Large intestine (tissue), 12 donors: ENCODE data around the gene PIK3C2B. TPM values are rescaled to one million over a fixed set of nuclear protein-coding genes. Genes with fewer than 3 reads are reported as not detected.

Experiments used
- DNase-seq, 2 donors: peaks; one replicate each; pipeline versions ENCODE4 v3.0.0 to v3.0.0-alpha.2; 2013
- H3K27ac ChIP-seq: one replicate; pipeline ENCODE4 v1.5.1; 2013; ENCODE audit warnings: low read length
- H3K27me3 ChIP-seq: 2 replicates; pipeline ENCODE4 v1.6.1; 2013; ENCODE audit warnings: low read length; ENCODE audit not compliant: control insufficient read depth, insufficient read depth
- H3K36me3 ChIP-seq: 2 replicates; pipeline ENCODE4 v1.6.1; 2013; ENCODE audit warnings: low read length; ENCODE audit not compliant: control insufficient read depth, insufficient read depth
- H3K4me1 ChIP-seq: one replicate; pipeline ENCODE4 v1.6.1; 2013; ENCODE audit warnings: low read length; ENCODE audit not compliant: control insufficient read depth, insufficient read depth
- H3K4me3 ChIP-seq: one replicate; pipeline ENCODE4 v1.5.1; 2013; ENCODE audit warnings: low read length
- H3K9me3 ChIP-seq: one replicate; pipeline ENCODE4 v1.6.1; 2013; ENCODE audit warnings: mild to moderate bottlenecking, low read depth, low read length, moderate library complexity; ENCODE audit not compliant: control insufficient read depth
- WGBS: methylation state at CpG from one replicate; pipeline ENCODE4 v1.1.5; 2013; ENCODE audit warnings: low lambda C conversion rate; ENCODE audit not compliant: insufficient coverage; 5-methylcytosine and 5-hydroxymethylcytosine counted together
- long read RNA-seq, 11 donors: transcript quantifications; one replicate each; lab custom pipeline, GENCODE V29; 2026
- polyA plus RNA-seq: library from polyadenylated mRNA; unstranded; fragments of 120-200 nt; gene quantifications from one replicate; pipeline ENCODE4 v1.2.1, GENCODE V29; 2013

The PIK3C2B gene, protein sequence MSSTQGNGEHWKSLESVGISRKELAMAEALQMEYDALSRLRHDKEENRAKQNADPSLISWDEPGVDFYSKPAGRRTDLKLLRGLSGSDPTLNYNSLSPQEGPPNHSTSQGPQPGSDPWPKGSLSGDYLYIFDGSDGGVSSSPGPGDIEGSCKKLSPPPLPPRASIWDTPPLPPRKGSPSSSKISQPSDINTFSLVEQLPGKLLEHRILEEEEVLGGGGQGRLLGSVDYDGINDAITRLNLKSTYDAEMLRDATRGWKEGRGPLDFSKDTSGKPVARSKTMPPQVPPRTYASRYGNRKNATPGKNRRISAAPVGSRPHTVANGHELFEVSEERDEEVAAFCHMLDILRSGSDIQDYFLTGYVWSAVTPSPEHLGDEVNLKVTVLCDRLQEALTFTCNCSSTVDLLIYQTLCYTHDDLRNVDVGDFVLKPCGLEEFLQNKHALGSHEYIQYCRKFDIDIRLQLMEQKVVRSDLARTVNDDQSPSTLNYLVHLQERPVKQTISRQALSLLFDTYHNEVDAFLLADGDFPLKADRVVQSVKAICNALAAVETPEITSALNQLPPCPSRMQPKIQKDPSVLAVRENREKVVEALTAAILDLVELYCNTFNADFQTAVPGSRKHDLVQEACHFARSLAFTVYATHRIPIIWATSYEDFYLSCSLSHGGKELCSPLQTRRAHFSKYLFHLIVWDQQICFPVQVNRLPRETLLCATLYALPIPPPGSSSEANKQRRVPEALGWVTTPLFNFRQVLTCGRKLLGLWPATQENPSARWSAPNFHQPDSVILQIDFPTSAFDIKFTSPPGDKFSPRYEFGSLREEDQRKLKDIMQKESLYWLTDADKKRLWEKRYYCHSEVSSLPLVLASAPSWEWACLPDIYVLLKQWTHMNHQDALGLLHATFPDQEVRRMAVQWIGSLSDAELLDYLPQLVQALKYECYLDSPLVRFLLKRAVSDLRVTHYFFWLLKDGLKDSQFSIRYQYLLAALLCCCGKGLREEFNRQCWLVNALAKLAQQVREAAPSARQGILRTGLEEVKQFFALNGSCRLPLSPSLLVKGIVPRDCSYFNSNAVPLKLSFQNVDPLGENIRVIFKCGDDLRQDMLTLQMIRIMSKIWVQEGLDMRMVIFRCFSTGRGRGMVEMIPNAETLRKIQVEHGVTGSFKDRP (N-terminal part only)
- polyA plus RNA-seq: 26.3 TPM
- long read RNA-seq, donor 1, partial matches to known transcripts: 0 of 2 reads
- long read RNA-seq, donor 1, other reads (novel, unspliced or antisense): 0 of 2 reads
- long read RNA-seq, donor 2, partial matches to known transcripts: 0 of 2 reads
- long read RNA-seq, donor 2, other reads (novel, unspliced or antisense): 0 of 2 reads
- long read RNA-seq, donor 3: 0 reads
- long read RNA-seq, donor 4: 0 reads
- long read RNA-seq, donor 5: 0 reads
- long read RNA-seq, donor 6, transcript PIK3C2B-203 (2 exons, 846 nt): major isoform, 5 of 5 reads
- long read RNA-seq, donor 6, partial matches to known transcripts: 0 of 5 reads
- long read RNA-seq, donor 6, other reads (novel, unspliced or antisense): 0 of 5 reads
- long read RNA-seq, donor 7, partial matches to known transcripts: 0 of 3 reads
- long read RNA-seq, donor 7, other reads (novel, unspliced or antisense): 0 of 3 reads
- long read RNA-seq, donor 8, transcript PIK3C2B-203 (2 exons, 846 nt): major isoform, 7 of 9 reads
- long read RNA-seq, donor 8, partial matches to known transcripts: 0 of 9 reads
- long read RNA-seq, donor 8, other reads (novel, unspliced or antisense): 0 of 9 reads
- long read RNA-seq, donor 9, partial matches to known transcripts: 0 of 3 reads
- long read RNA-seq, donor 9, other reads (novel, unspliced or antisense): 0 of 3 reads
- long read RNA-seq, donor 10, partial matches to known transcripts: 0 of 2 reads
- long read RNA-seq, donor 10, other reads (novel, unspliced or antisense): 0 of 2 reads
- long read RNA-seq, donor 11, partial matches to known transcripts: 0 of 1 reads
- long read RNA-seq, donor 11, other reads (novel, unspliced or antisense): 0 of 1 reads

DNA sequence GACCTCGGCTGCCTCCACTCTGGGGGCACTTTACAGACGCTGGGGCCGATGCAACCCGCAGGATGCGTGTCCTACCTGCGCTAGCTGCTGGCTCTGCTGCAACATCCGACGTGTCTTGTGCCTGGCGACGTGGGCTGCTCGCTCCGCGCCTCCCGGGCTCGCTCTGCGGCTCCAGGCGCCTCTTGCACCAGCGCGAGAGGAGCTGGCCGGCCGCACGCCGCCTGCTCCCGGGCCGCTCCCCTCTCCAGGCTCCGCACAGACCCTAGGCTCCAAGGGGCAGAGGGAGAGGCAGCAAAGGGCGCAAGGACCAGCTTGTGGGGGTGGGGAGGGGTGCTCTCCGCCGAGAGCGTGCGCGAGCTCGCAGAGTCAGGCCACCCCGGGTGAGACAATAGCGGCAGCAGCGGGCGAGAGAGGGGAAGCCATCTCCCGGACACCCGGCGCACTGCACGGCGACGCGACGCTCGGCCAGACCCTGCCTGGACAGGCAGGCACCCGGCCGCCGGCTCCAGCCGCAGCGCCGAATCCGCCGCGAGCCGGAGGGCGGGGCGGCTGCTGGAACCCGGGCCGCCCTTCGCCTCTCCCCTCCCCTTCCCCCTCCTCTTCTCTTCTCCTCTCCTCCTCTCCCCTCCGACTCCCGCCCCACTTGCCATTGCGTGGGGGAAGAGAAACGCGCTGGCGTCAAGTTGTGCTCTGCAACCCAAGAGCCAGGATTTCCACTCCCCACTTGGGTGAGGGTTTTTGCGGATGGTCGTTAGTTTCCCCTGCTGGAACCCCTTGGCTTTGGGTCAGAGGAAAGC is at the start of gene PIK3C2B:
Gene PIK3C2B, minus strand, starts transcription at position 525 of the 797 bp plus-strand sequence. CDS start 25,003 bp downstream, outside the sequence.
- peaks cover 20% of the 10 kb centered on the region for H3K4me1 ChIP-seq
- no peaks in the 10 kb centered on the region for H3K27me3 ChIP-seq
- H3K4me3 ChIP-seq: peak within 1 kb of the TSS; percentile 90
- no peaks in the 10 kb centered on the region for H3K9me3 ChIP-seq
- DNase-seq: peak; percentile 83 to 90
- WGBS: no CpG with 5 or more reads among the region's 69 CpGs
- peaks cover 7% of the 10 kb centered on the region for H3K36me3 ChIP-seq
- peak within 1 kb of the TSS; percentile 98 for H3K27ac ChIP-seq

DNA sequence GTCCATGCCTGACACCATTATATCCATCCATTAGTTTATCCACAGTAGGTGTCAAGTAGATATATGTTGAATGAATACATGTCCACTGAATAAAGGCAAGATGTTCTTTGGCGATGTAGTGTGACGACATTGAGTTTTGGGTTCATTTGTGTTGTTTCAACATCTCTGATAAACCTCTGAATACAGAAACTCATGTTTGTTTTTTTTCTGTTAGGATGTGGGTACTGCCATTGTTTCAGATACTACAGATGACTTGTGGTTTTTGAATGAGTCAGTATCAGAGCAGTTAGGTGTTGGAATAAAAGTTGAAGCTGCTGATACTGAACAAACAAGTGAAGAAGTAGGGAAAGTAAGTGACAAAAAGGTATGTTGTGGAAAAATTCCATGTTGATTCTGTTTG is 49.7 kb upstream of the PIK3C2B start:
- DNase-seq: no peak
- Histone ChIP-seq H3K4me3 (no peak overlapping the region), H3K9me3 (no peaks in the 10 kb centered on the region), H3K27ac (no peak overlapping the region), H3K4me1 (no peaks in the 10 kb centered on the region), H3K36me3 (peaks cover 80% of the 10 kb centered on the region), H3K27me3 (no peaks in the 10 kb centered on the region)
- WGBS: no CpG with 5 or more reads among the region's 2 CpGs

GRCh38 chr1:204541626-204542025 is 47.0 kb upstream of the PIK3C2B start:
- Histone ChIP-seq H3K36me3 (peaks cover 72% of the 10 kb centered on the region), H3K4me1 (no peaks in the 10 kb centered on the region), H3K27me3 (no peaks in the 10 kb centered on the region), H3K9me3 (no peaks in the 10 kb centered on the region), H3K27ac (no peak overlapping the region), H3K4me3 (no peak overlapping the region)
- DNase-seq: no peak
- 67% methylated on average over 1 of the region's 2 CpGs for WGBS

- Histone ChIP-seq H3K9me3 (no peaks in the 10 kb centered on the region), H3K27ac (no peak overlapping the region), H3K4me1 (no peaks in the 10 kb centered on the region), H3K4me3 (no peak overlapping the region), H3K27me3 (no peaks in the 10 kb centered on the region), H3K36me3 (peaks cover 59% of the 10 kb centered on the region)
- DNase-seq: no peak
Observed at GRCh38 chr1:204532832-204533231, 38.2 kb upstream of the PIK3C2B start.

GRCh38 chr1:204530932-204531331 is 36.3 kb upstream of the PIK3C2B start:
- Histone ChIP-seq H3K4me3 (no peak overlapping the region), H3K36me3 (peaks cover 67% of the 10 kb centered on the region), H3K27ac (no peak overlapping the region), H3K4me1 (no peaks in the 10 kb centered on the region), H3K27me3 (no peaks in the 10 kb centered on the region), H3K9me3 (no peaks in the 10 kb centered on the region)
- no CpG with 5 or more reads among the region's 1 CpG for WGBS
- DNase-seq: no peak

DNA sequence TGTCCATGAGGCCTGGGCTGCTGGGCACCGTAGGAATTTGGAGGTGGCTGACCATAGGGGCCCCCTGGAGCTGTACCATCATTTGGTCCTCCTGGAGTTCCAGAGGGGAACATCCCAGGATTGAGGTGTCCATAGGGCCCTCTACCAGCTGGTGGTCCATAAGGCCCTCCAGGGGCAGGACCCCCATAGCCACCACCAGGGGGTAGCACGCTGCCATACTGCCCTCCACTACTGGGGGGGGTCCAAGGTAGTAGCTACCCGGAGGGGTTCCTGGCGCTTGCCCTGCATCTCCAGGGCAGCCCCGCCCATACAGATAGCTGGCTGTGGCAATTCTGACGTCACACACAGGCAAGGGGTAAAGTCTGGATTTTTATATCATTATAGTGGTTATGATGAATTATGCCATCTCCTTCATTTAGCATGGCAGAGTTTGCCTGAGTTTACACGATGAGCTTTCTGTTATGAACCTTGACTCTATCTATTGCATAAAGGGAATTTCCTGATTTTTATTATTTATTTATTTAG is 34.8 kb upstream of the PIK3C2B start:
- peak in 1 of 2 donors; percentile 39 for DNase-seq
- no peaks in the 10 kb centered on the region for H3K4me1 ChIP-seq
- no peak overlapping the region for H3K4me3 ChIP-seq
- no peaks in the 10 kb centered on the region for H3K9me3 ChIP-seq
- no peak overlapping the region for H3K27ac ChIP-seq
- peaks cover 67% of the 10 kb centered on the region for H3K36me3 ChIP-seq
- no peaks in the 10 kb centered on the region for H3K27me3 ChIP-seq
- WGBS: no CpG with 5 or more reads among the region's 7 CpGs

GRCh38 chr1:204528677-204529076 is 34.1 kb upstream of the PIK3C2B start:
- Histone ChIP-seq H3K27me3 (no peaks in the 10 kb centered on the region), H3K27ac (no peak overlapping the region), H3K36me3 (peaks cover 66% of the 10 kb centered on the region), H3K9me3 (no peaks in the 10 kb centered on the region), H3K4me1 (no peaks in the 10 kb centered on the region), H3K4me3 (no peak overlapping the region)
- DNase-seq: no peak
- WGBS: no CpG with 5 or more reads among the region's 8 CpGs

- WGBS: no CpG with 5 or more reads among the region's 5 CpGs
- Histone ChIP-seq H3K4me3 (no peak overlapping the region), H3K36me3 (peaks cover 67% of the 10 kb centered on the region), H3K4me1 (no peaks in the 10 kb centered on the region), H3K27me3 (no peaks in the 10 kb centered on the region), H3K9me3 (peaks cover 3% of the 10 kb centered on the region), H3K27ac (no peak overlapping the region)
- no peak for DNase-seq
Observed at GRCh38 chr1:204528241-204528640, 33.6 kb upstream of the PIK3C2B start.
